HFF-Myc (cell line): ENCODE data around the gene MYRFL.

Experiments
- DNase-seq: peaks from one replicate; pipeline ENCODE4 v3.0.0-alpha.2; 2011; ENCODE audit warnings: low read depth; ENCODE audit errors: extremely low read depth
- H3K4me3 ChIP-seq: replicated peaks from 2 replicates; pipeline ENCODE4 v1.5.1; 2011; ENCODE audit warnings: low read depth, mild to moderate bottlenecking, control low read depth, low read length
- TF ChIP-seq, protein P1 (sequence below): IDR thresholded peaks from 2 replicates; pipeline ENCODE4 v1.5.1; 2012; ENCODE audit warnings: mild to moderate bottlenecking, low read depth, low read length, control low read depth; ENCODE audit errors: missing control alignments

The MYRFL gene

DNA sequence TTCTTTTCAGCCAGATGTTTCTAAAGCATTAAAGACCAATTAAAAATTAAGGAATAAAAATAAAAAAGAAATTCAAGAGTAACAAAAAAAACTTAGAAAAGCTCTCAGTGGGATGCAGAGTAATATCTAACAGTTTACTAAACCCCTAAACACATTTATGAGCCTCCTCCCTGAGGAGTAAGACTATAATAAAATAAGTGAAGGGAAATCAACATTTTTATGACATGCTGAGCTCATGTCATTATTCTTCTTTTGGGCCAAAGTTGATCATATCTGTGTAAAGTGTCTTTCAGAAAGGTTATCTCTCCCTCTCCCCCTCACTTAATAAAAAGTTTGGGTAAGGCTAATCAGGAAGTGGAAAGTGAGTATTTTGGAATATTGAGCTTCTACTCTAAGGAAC is 122.1 kb downstream of the MYRFL start:
- TF ChIP-seq, protein P1, sequence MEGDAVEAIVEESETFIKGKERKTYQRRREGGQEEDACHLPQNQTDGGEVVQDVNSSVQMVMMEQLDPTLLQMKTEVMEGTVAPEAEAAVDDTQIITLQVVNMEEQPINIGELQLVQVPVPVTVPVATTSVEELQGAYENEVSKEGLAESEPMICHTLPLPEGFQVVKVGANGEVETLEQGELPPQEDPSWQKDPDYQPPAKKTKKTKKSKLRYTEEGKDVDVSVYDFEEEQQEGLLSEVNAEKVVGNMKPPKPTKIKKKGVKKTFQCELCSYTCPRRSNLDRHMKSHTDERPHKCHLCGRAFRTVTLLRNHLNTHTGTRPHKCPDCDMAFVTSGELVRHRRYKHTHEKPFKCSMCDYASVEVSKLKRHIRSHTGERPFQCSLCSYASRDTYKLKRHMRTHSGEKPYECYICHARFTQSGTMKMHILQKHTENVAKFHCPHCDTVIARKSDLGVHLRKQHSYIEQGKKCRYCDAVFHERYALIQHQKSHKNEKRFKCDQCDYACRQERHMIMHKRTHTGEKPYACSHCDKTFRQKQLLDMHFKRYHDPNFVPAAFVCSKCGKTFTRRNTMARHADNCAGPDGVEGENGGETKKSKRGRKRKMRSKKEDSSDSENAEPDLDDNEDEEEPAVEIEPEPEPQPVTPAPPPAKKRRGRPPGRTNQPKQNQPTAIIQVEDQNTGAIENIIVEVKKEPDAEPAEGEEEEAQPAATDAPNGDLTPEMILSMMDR = no peak

DNA sequence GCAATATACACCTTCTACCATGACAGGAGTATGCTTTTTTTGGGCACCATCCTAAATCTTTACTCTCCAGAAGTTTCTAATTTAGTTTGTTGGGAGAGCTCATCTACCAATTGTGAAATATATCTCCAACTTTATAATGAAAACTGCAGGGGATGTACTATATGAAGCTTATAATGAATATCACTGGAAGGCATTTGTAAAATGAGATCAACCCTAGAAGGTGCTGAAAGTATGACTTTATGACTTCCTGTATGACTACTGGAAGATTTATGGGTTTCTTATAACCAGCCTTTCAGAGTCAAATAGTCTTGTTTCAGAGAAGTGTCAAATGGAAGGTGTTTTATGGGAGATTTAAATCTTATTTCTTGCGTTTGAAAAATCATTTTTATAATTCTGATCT is 122.9 kb downstream of the MYRFL start:
- no peak for DNase-seq
- TF ChIP-seq, protein P1 = no peak
- no peak overlapping the region for H3K4me3 ChIP-seq

More for the DNA sequence above, 122.1 kb downstream of the MYRFL start:
- DNase-seq = no peak
- no peak overlapping the region for H3K4me3 ChIP-seq

DNA sequence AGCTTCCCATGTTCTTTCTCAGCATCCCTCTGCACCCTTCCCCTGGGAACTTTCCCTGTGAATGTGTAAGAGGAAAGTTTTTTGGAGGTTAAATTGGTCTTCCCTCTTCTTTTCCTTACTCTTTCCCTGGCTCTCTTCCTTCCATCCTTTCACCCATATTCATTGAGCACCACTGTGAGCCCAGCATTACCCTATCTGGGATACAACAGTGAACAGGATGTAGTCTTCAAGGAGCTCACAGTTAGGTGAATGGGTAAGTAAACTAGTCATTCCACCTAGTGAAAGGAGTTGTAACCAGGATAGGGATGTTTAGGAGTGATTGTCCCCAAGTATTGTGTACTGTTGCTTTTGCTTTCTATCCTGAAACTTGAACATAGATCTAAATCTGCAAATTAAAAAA is 123.8 kb downstream of the MYRFL start:
- H3K4me3 ChIP-seq = no peak overlapping the region
- no peak for DNase-seq
- TF ChIP-seq, protein P1 = no peak

DNA sequence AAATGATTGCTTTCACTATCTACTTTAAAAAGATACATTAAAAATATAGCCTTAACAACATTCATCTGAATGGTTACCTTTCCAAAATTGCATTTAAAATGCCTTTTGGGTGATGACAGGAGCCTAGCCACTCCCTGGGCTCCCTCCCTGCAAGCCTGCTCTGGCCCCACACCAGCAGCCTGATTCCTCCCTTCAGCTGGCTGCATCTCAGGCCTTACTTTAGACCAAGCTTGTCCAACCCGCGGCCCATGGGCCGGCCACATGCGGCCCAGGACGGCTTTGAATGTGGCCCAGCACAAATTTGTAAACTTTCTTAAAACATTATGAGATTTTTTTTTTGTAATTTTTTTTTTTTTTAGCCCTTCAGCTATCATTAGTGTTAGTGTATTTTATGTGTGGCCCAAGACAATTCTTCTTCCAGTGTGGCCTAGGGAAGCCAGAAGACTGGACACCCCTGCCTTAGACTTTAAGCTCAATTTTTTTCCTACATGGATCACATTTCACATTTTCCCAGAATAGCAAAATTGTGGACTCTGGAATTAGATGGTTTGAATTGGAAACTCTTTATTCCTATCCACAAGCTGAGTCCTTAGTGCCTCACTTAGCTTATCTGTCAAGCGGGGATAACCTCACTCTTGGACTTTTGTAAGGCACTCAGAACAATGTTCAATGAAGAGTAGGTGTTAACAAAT is 124.4 kb downstream of the MYRFL start:
- TF ChIP-seq, protein P1 = no peak
- no peak for DNase-seq
- H3K4me3 ChIP-seq = no peak overlapping the region

GRCh38 chr12:69951108-69951507 is 126.1 kb downstream of the MYRFL start:
- TF ChIP-seq, protein P1 = no peak
- DNase-seq = no peak
- H3K4me3 ChIP-seq = no peak overlapping the region

DNA sequence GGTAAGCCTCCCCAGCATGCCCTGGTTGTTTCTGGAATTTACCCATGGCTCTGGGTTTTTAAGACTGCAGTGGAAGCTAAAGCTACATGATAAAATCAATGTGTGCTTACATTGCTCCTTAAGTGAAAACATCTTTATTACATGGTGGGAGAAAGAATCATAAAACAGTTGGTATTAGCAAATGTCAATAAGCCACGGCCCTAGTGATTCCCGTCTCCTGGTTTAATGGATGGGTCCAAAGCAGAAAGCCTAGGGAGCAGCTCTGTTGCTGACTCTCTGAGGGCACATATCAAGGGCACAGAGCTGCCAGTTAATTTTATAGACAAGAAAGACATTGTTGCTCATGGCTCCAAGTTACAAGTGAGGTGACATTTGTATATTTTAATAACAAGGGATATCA is 127.9 kb downstream of the MYRFL start:
- no peak for DNase-seq
- TF ChIP-seq, protein P1 = no peak
- H3K4me3 ChIP-seq = no peak overlapping the region

DNA sequence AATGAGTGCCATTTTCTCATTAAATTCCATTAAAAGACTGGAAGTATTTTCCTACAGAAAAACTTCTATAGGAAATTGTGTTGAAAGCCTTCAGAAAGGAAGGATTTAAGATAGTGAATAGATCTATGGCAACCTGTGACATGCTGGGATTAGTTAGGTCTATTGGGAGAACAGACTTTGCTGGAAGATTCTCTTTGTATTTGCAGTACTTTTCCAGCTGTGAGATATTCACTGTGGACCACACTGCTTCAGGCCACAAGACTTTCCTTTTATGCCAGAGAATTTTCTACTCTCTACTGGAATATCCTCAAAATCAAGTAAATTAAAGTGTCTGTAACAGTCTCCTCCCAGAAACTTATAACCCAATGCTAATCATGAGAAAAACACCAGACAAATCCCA is 136.2 kb downstream of the MYRFL start:
- no peak overlapping the region for H3K4me3 ChIP-seq
- TF ChIP-seq, protein P1 = no peak
- DNase-seq = no peak
